GM21526 (cell line): ENCODE results near the gene BTG4.

ENCODE experiments used
- ATAC-seq: cut with Tn5 transposase; IDR thresholded peaks from one replicate; pipeline ENCODE4 v1.9.1; 2021; ENCODE audit warnings: moderate library complexity; ENCODE audit not compliant: unreplicated experiment, low FRiP score

BTG4 gene

GRCh38 chr11:111502611-111503010 lies 9.6 kb downstream of the BTG4 start:
- ATAC-seq = no peak

- no peak for ATAC-seq
These were observed 11.7 kb downstream of the BTG4 start for GRCh38 chr11:111500481-111500880.

- ATAC-seq = no peak
These were observed 12.7 kb downstream of the BTG4 start for GRCh38 chr11:111499483-111499882.

- ATAC-seq = no peak
These were observed 18.1 kb downstream of the BTG4 start for GRCh38 chr11:111494040-111494439.

GRCh38 chr11:111490496-111490895 lies 21.7 kb downstream of the BTG4 start:
- ATAC-seq = no peak

GRCh38 chr11:111483431-111483830 lies 28.8 kb downstream of the BTG4 start:
- no peak for ATAC-seq

- ATAC-seq = no peak
These were observed 32.5 kb downstream of the BTG4 start for GRCh38 chr11:111479666-111480065.

GRCh38 chr11:111477898-111478297 lies 34.3 kb downstream of the BTG4 start:
- no peak for ATAC-seq

- no peak for ATAC-seq
These were observed 35.2 kb downstream of the BTG4 start for GRCh38 chr11:111476956-111477355.

GRCh38 chr11:111476366-111476765 lies 35.8 kb downstream of the BTG4 start:
- ATAC-seq = no peak

- no peak for ATAC-seq
These were observed 37.8 kb downstream of the BTG4 start for GRCh38 chr11:111474432-111474831.

GRCh38 chr11:111472228-111472627 lies 40.0 kb downstream of the BTG4 start:
- ATAC-seq = no peak

GRCh38 chr11:111469200-111469599 lies 43.0 kb downstream of the BTG4 start:
- ATAC-seq = no peak

- ATAC-seq = no peak
These were observed 45.6 kb downstream of the BTG4 start for GRCh38 chr11:111466615-111467014.

- ATAC-seq = no peak
These were observed 46.8 kb downstream of the BTG4 start for GRCh38 chr11:111465400-111465799.

- ATAC-seq = no peak
These were observed 48.9 kb downstream of the BTG4 start for GRCh38 chr11:111463276-111463675.

GRCh38 chr11:111462329-111462728 lies 49.9 kb downstream of the BTG4 start:
- no peak for ATAC-seq

- no peak for ATAC-seq
These were observed 50.5 kb downstream of the BTG4 start for GRCh38 chr11:111461460-111462235.

GRCh38 chr11:111460856-111461255 lies 51.3 kb downstream of the BTG4 start:
- ATAC-seq = no peak

GRCh38 chr11:111460340-111460739 lies 51.8 kb downstream of the BTG4 start:
- ATAC-seq = no peak

GRCh38 chr11:111459506-111460270 lies 52.5 kb downstream of the BTG4 start:
- ATAC-seq = no peak
